Body of pancreas (tissue), 4 donors: ENCODE measurements around the gene TMEM132C. TPM values are rescaled to one million over a fixed set of nuclear protein-coding genes. Genes with fewer than 3 reads are reported as not detected.

Source experiments
- ATAC-seq: fragments of 150-250 bp; one replicate; pipeline ENCODE4 v1.9.1; 2016
- DNase-seq, 4 donors: peaks; one replicate each; pipeline ENCODE4 v3.0.0-alpha.2; 2019
- H3K27ac ChIP-seq, 4 donors: fragments of 200-600 bp; sonication (generic); 1 replicate in 3 of 4; 2 replicates in 1 of 4; pipeline versions ENCODE4 v1.5.1 to v1.6.1; 2016 to 2019; ENCODE audit warnings: mild to moderate bottlenecking in 1 of 4, mixed read lengths in 1 of 4, moderate library complexity in 1 of 4
- H3K27me3 ChIP-seq, 2 donors: fragments of 200-600 bp; sonication (generic); one replicate each; pipeline ENCODE4 v1.6.0; 2016; ENCODE audit warnings: mild to moderate bottlenecking in 1 of 2
- H3K36me3 ChIP-seq, 2 donors: fragments of 200-600 bp; sonication (generic); replicated peaks in 1 of 2; 2 replicates each; pipeline ENCODE4 v1.5.1; 2016; ENCODE audit warnings: low read depth in 2 of 2; ENCODE audit not compliant: insufficient read depth in 1 of 2
- H3K4me1 ChIP-seq: fragments of 200-600 bp; sonication (generic); one replicate; pipeline ENCODE4 v1.6.0; 2016
- H3K4me3 ChIP-seq, 2 donors: fragments of 200-600 bp; sonication (generic); 1 replicate in 1 of 2; 2 replicates in 1 of 2; pipeline ENCODE4 v1.5.1; 2016 to 2019
- H3K9me3 ChIP-seq, 3 donors: fragments of 200-600 bp; sonication (generic); 1 replicate in 2 of 3; 2 replicates in 1 of 3; pipeline ENCODE4 v1.5.1; 2016
- POLR2A ChIP-seq, 3 donors: fragments of 450-650 bp; IDR thresholded peaks; one replicate each; pipeline ENCODE4 v1.6.1; 2016; ENCODE audit warnings: antibody characterized with exemption in 3 of 3, mild to moderate bottlenecking in 2 of 3
- WGBS, 2 donors: methylation state at CpG; one replicate each; pipeline ENCODE4 v1.1.5; 2017; 5-methylcytosine and 5-hydroxymethylcytosine counted together
- intact Hi-C: fragments of 100-400 bp; cut with DNase I; formaldehyde crosslinking; loops from one replicate; pipeline ENCODE4 v1.15.1; 2023
- total RNA-seq, 2 donors: library from RNA; depleted of rRNA; stranded (reverse); fragments of >200 nt; gene quantifications; one replicate each; pipeline ENCODE4 v1.1.0, GENCODE V29; 2016
- TF ChIP-seq, protein P1 (sequence below), 7 experiments: fragments of 450-650 bp in 4 of 7; fragments of 200-600 bp in 3 of 7; sonication (generic) in 3 of 7; IDR thresholded peaks; one replicate each; pipeline ENCODE4 v1.5.1; 2016 to 2019; ENCODE audit warnings: antibody characterized with exemption in 7 of 7

Gene TMEM132C
- total RNA-seq, 2 donors from 2014 or later = 4.4 to 8.2 TPM

DNA sequence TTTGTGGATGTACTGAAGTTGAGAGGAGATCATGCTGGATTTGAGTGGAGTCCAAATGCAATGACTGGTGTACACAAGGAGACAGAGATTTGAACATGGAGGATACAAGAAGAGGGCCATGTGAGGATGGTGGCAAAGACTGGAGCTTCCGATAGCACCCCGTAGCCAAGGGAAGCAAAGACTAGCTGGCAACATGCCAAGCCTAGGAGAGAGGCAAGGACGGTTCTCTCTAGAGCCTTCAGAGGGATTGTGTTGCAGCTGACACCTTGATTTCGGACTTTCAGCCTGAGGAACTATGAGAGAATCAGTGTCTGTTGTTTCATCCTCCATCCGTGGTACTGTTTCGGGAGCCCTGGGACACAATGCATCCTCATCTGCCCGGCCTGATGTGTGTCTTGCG is 354.3 kb downstream of the TMEM132C start:
- H3K27ac ChIP-seq = no peak overlapping the region
- intact Hi-C loops = no loop called here
- no peaks in the 10 kb centered on the region for H3K36me3 ChIP-seq
- TF ChIP-seq, protein P1, sequence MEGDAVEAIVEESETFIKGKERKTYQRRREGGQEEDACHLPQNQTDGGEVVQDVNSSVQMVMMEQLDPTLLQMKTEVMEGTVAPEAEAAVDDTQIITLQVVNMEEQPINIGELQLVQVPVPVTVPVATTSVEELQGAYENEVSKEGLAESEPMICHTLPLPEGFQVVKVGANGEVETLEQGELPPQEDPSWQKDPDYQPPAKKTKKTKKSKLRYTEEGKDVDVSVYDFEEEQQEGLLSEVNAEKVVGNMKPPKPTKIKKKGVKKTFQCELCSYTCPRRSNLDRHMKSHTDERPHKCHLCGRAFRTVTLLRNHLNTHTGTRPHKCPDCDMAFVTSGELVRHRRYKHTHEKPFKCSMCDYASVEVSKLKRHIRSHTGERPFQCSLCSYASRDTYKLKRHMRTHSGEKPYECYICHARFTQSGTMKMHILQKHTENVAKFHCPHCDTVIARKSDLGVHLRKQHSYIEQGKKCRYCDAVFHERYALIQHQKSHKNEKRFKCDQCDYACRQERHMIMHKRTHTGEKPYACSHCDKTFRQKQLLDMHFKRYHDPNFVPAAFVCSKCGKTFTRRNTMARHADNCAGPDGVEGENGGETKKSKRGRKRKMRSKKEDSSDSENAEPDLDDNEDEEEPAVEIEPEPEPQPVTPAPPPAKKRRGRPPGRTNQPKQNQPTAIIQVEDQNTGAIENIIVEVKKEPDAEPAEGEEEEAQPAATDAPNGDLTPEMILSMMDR (IDR thresholded peaks at IDR 0.05) = no peak
- no peak for TF ChIP-seq POLR2A (IDR thresholded peaks at IDR 0.05)
- H3K4me1 ChIP-seq = no peaks in the 10 kb centered on the region
- peaks cover 0 to 4% (median 0%) of the 10 kb centered on the region in 3 donors for H3K9me3 ChIP-seq
- 74 to 76% methylated on average over 8 of the region's 8 CpGs for WGBS, 2 donors
- no peak overlapping the region for H3K4me3 ChIP-seq
- H3K27me3 ChIP-seq = no peaks in the 10 kb centered on the region
- ATAC-seq = no peak
- DNase-seq = no peak

DNA sequence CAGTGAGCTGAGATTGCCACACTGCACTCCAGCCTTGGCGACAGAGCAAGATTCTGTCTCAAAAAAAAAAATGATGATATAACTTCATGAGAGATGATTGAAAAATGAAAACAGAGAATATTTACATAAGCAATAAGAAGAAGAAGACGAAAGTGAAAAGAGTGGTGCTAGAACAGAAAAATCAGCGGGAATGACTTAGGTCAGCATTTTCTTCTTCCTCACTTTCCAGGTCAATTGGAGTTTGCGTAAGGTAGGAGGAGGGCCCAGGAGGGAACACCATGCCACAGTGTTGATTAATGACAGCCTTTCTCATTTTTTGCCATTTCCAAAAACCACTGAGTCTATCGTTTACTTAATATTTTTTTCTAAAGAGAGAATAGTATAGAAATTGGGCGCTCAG is 356.8 kb downstream of the TMEM132C start:
- TF ChIP-seq, protein P1 (IDR thresholded peaks at IDR 0.05) = no peak
- TF ChIP-seq POLR2A (IDR thresholded peaks at IDR 0.05) = no peak
- whole genome bisulfite sequencing, 2 donors = 81 to 88% methylated on average over 6 of the region's 6 CpGs
- intact Hi-C loops = no loop called here

DNA sequence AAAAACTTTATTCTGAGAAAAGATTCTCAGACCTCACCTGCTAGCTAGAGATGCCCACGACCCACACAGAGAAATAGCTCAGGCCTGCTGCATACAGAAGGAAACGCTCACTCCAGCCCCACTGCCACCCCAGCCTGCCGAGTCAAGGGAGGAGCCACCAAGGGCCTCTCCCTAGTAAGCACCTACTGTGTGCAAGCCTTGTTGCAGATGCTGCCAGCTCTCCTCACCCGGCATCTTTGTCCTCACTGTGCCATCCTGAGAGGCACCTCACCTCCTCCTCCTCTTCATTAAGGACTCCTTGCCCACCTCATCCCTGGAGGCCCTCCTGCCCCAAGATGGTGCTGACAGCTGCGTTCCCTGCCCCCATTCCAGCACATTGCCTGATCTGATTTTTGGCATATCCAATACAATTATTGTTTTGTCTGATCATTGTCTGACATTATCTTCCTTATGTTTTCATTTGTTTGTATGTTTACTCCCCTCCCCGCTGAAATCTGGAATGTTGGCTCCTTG is 359.9 kb downstream of the TMEM132C start:
- DNase-seq (no peak), ATAC-seq (no peak)
- Histone ChIP-seq H3K4me1 (no peaks in the 10 kb centered on the region), H3K27ac (no peak overlapping the region), H3K36me3 (no peaks in the 10 kb centered on the region), H3K27me3 (no peaks in the 10 kb centered on the region), H3K4me3 (no peak overlapping the region), H3K9me3 (peaks cover 0 to 4% (median 0%) of the 10 kb centered on the region in 3 donors)
- no peak for TF ChIP-seq POLR2A (IDR thresholded peaks at IDR 0.05)
- TF ChIP-seq, protein P1 (IDR thresholded peaks at IDR 0.05) = no peak
- intact Hi-C loops = no loop called here
- WGBS, 2 donors = 61 to 65% methylated on average over 5 to 6 of the region's 6 CpGs

More for the DNA sequence above, 356.8 kb downstream of the TMEM132C start:
- H3K27ac ChIP-seq = no peak overlapping the region
- H3K36me3 ChIP-seq = no peaks in the 10 kb centered on the region
- H3K27me3 ChIP-seq = no peaks in the 10 kb centered on the region
- H3K4me1 ChIP-seq = no peaks in the 10 kb centered on the region
- peaks cover 0 to 4% (median 0%) of the 10 kb centered on the region in 3 donors for H3K9me3 ChIP-seq
- H3K4me3 ChIP-seq = no peak overlapping the region
- DNase-seq (no peak), ATAC-seq (no peak)

DNA sequence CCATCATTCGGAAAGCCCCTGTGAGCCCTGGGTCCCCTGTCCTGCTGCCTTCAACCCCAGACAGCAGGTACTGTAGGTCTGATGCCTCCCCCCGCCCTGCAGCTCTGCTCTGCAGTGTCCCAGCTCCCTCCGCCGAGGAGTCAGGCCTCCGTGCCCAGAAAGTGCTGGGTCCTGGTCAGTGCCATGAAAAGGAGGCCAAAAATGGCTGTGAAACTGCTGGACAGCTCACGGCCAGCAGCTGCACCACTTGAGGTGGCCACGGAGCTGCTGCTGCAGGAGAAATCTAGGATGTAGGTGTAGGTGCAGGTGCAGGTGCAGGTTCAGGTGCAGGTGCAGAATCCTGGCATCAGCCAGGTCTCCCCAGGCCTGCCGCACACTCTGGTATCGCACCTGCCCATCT is 360.7 kb downstream of the TMEM132C start:
- TF ChIP-seq POLR2A (IDR thresholded peaks at IDR 0.05) = no peak
- TF ChIP-seq, protein P1 (IDR thresholded peaks at IDR 0.05) = no peak
- Histone ChIP-seq H3K9me3 (peaks cover 0 to 4% (median 0%) of the 10 kb centered on the region in 3 donors), H3K36me3 (no peaks in the 10 kb centered on the region), H3K4me3 (no peak overlapping the region), H3K4me1 (no peaks in the 10 kb centered on the region), H3K27me3 (no peaks in the 10 kb centered on the region), H3K27ac (no peak overlapping the region)
- no peak for DNase-seq
- intact Hi-C loops = no loop called here
- WGBS, 2 donors = 57 to 69% methylated on average over 8 to 9 of the region's 9 CpGs
- ATAC-seq = no peak

DNA sequence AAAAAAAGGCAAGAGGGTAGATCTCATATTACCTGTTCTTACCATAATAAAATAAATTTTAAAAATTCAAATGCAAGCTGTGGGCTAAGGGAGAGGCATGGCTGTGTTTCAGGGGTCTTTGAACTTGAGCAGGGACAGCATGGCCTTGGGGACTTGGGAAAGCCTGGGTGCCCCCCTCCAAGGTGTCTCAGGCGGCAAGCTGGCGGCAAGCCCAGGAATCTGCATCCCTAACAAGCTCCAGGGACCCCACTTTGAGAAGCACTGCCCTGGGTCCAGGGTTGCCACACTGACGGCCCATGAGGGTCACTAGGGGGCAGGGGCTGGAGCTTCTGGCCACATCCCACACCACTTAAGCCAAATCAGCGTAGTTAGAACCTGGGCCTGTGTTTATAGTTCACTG is 363.0 kb downstream of the TMEM132C start:
- Histone ChIP-seq H3K4me1 (no peaks in the 10 kb centered on the region), H3K9me3 (peaks cover 0 to 4% (median 0%) of the 10 kb centered on the region in 3 donors), H3K36me3 (no peaks in the 10 kb centered on the region), H3K27ac (no peak overlapping the region), H3K4me3 (no peak overlapping the region), H3K27me3 (no peaks in the 10 kb centered on the region)
- TF ChIP-seq, protein P1 (IDR thresholded peaks at IDR 0.05) = no peak
- TF ChIP-seq POLR2A (IDR thresholded peaks at IDR 0.05) = no peak
- WGBS, 2 donors = 40 to 49% methylated on average over 4 of the region's 4 CpGs
- intact Hi-C loops = no loop called here
- ATAC-seq (no peak), DNase-seq (no peak)
